Gastrocnemius medialis (tissue), 4 donors: ENCODE measurements around the gene OR51B2.

Experiments
- POLR2A ChIP-seq, 2 donors: fragments of 450-650 bp; IDR thresholded peaks; one replicate each; pipeline ENCODE4 v1.6.1; 2017; ENCODE audit warnings: antibody characterized with exemption in 2 of 2, mild to moderate bottlenecking in 2 of 2, moderate library complexity in 2 of 2
- TF ChIP-seq, protein P1 (sequence below), 5 experiments: fragments of 450-650 bp in 3 of 5; fragments of 200-600 bp in 2 of 5; sonication (generic) in 2 of 5; IDR thresholded peaks in 4 of 5; conservative IDR thresholded peaks in 1 of 5; 1 replicate in 4 of 5; 2 replicates in 1 of 5; pipeline ENCODE4 v1.5.1; 2016 to 2019; ENCODE audit warnings: antibody characterized with exemption in 5 of 5, mild to moderate bottlenecking in 3 of 5, moderate library complexity in 3 of 5

DNA sequence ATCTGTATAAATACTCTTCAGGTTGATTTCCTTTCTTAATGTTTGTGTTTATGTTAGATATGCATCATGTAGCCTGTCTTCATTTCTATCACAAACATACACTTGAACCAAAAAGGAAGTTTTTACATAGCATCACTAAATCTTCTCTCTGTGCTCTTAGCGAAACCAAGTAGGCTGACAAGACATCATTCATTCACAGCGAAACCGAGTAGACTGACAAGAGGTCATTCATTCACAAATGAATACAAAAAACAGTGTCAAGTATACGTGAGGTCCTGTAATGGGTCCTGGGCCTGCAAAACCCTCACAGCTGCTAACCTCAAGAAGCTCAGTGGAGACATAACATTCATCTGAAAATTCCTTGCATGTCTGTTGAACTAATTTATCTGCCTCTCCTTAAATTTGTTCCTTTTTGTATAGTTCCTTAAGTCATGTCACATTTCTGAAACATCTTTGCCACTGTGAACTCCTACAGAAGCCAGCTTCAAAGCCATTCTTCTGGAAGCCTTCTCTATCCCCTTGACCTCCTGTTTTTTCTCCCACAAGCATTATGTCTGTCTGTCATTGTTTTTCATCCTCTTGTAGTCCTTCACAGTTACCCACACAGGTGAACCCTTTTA is 44.5 kb downstream of the OR51B2 start:
- TF ChIP-seq, protein P1, sequence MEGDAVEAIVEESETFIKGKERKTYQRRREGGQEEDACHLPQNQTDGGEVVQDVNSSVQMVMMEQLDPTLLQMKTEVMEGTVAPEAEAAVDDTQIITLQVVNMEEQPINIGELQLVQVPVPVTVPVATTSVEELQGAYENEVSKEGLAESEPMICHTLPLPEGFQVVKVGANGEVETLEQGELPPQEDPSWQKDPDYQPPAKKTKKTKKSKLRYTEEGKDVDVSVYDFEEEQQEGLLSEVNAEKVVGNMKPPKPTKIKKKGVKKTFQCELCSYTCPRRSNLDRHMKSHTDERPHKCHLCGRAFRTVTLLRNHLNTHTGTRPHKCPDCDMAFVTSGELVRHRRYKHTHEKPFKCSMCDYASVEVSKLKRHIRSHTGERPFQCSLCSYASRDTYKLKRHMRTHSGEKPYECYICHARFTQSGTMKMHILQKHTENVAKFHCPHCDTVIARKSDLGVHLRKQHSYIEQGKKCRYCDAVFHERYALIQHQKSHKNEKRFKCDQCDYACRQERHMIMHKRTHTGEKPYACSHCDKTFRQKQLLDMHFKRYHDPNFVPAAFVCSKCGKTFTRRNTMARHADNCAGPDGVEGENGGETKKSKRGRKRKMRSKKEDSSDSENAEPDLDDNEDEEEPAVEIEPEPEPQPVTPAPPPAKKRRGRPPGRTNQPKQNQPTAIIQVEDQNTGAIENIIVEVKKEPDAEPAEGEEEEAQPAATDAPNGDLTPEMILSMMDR (IDR thresholded peaks at IDR 0.05 in 4 of 5, conservative IDR thresholded peaks at IDR 0.05 in 1 of 5) = no peak
- TF ChIP-seq POLR2A (IDR thresholded peaks at IDR 0.05) = no peak
